NCI-H2107 treated with DMSO at 0.1 percent for 48 hours (cell line): Measurements from ENCODE around the gene TCF3.
A peak's percentile ranks its signal among the peaks of the same experiment; 100 is the strongest.
"Not testable (repeated sequence)": the region's sequence is repeated elsewhere in the genome, so short reads cannot be mapped to it uniquely, and the experiment has no call there.

Experiments
- DNase-seq: peaks from one replicate; lab custom pipeline; 2025; ENCODE audit not compliant: unreplicated experiment; lab: John Stamatoyannopoulos, UW

Gene TCF3

GRCh38 chr19:1651568-1652291, 685 bp downstream of the TCF3 start:
- no peak for DNase-seq

GRCh38 chr19:1650650-1651567, 1.5 kb downstream of the TCF3 start:
- no peak for DNase-seq

GRCh38 chr19:1649706-1650649, 2.4 kb downstream of the TCF3 start:
- peak; percentile 23 for DNase-seq

- no peak for DNase-seq
These were observed 3.4 kb downstream of the TCF3 start for GRCh38 chr19:1648920-1649541.

GRCh38 chr19:1648459-1648849, 4.0 kb downstream of the TCF3 start:
- no peak for DNase-seq

GRCh38 chr19:1647501-1648458, 4.6 kb downstream of the TCF3 start:
- DNase-seq = no peak

GRCh38 chr19:1646659-1647453, 5.6 kb downstream of the TCF3 start:
- no peak for DNase-seq

- no peak for DNase-seq
These were observed 6.3 kb downstream of the TCF3 start for GRCh38 chr19:1646149-1646548.

GRCh38 chr19:1645299-1645698, 7.1 kb downstream of the TCF3 start:
- no peak for DNase-seq

GRCh38 chr19:1644070-1644469, 8.3 kb downstream of the TCF3 start:
- no peak for DNase-seq

- not testable (repeated sequence) for DNase-seq
These were observed 11.4 kb downstream of the TCF3 start for GRCh38 chr19:1640893-1641448.

GRCh38 chr19:1636325-1637236, 15.8 kb downstream of the TCF3 start:
- DNase-seq = no peak

GRCh38 chr19:1634938-1635243, 17.5 kb downstream of the TCF3 start:
- no peak for DNase-seq

- DNase-seq = no peak
These were observed 18.0 kb downstream of the TCF3 start for GRCh38 chr19:1634242-1634937.

GRCh38 chr19:1633269-1633826, 19.1 kb downstream of the TCF3 start:
- no peak for DNase-seq

- no peak for DNase-seq
These were observed 19.8 kb downstream of the TCF3 start for GRCh38 chr19:1632462-1633268.
